AG04449 (cell line): ENCODE results near the gene DNMT3L.
A peak's percentile ranks its signal among the peaks of the same experiment; 100 is the strongest.
"Not testable (repeated sequence)": the region's sequence is repeated elsewhere in the genome, so short reads cannot be mapped to it uniquely, and the experiment has no call there.

Experiments
- CTCF ChIA-PET: fragments of 350-600 bp; formaldehyde crosslinking; extraction: SDS; loops from one replicate; lab custom pipeline; 2021; ENCODE audit warnings: antibody characterized with exemption; lab: Yijun Ruan, JAX
- POLR2A ChIA-PET: fragments of 400-600, 350-600 bp; formaldehyde crosslinking; extraction: SDS; loops from one replicate; lab custom pipeline; 2020; ENCODE audit warnings: antibody characterized with exemption, inconsistent platforms; lab: Yijun Ruan, JAX
- DNase-seq: peaks from one replicate; pipeline ENCODE4 v3.0.0-alpha.2; 2010; ENCODE audit warnings: low read depth, low spot score
- H3K4me3 ChIP-seq: 2 replicates; pipeline ENCODE4 v1.5.1; 2011; ENCODE audit warnings: low read depth, mild to moderate bottlenecking, control low read depth, low read length
- CTCF ChIP-seq: IDR thresholded peaks from one replicate; pipeline ENCODE4 v1.5.1; 2011; ENCODE audit warnings: mild to moderate bottlenecking, moderate library complexity, low read length, control low read depth, inconsistent platforms; ENCODE audit not compliant: insufficient read depth; ENCODE audit errors: missing control alignments

The DNMT3L gene

GRCh38 chr21:44304011-44304616 lies 42.4 kb upstream of the DNMT3L start:
- H3K4me3 ChIP-seq, result no peak overlapping the region
- POLR2A ChIA-PET, result interaction anchor here (0.7 to 1.2 kb wide), 2 partner anchors 10 to 13 kb away, joined by 3 to 4 read pairs; no protein-coding TSS in a partner anchor
- CTCF ChIA-PET, result interaction anchor here (1.0 to 3.9 kb wide), 7 partner anchors 9 to 148 kb away, joined by 3 to 26 read pairs (median 4); no protein-coding TSS in a partner anchor
- no peak for DNase-seq
- TF ChIP-seq CTCF, result no peak

DNA sequence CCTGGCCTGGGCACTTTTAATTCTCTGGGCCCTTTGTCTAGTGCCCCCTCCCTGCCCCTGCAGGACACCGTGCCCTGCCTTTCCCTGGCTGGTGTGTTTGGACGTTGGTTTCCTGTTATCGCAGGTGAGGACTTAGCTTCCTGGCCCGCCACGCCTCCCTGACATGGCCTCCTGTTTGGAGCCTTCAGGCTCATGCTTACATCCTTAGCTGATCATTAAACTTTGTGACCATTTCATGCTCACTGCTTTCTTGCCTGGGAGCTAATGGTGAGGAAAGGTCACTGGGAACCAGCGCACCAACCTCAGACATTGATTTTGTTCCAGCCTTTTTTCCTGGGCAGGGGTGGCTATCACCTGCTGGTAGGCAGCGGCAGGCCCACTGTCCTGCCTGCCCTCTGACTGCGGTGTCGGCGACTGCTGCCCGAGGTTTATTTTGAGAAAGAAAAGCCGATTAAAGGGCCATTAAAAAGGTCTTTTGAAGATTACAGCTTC lies 41.8 kb upstream of the DNMT3L start:
- CTCF ChIA-PET, result interaction anchor here (1.0 to 3.9 kb wide), 5 partner anchors 8 to 149 kb away, joined by 3 to 26 read pairs (median 4); no protein-coding TSS in a partner anchor
- no peak overlapping the region for H3K4me3 ChIP-seq
- TF ChIP-seq CTCF, result no peak
- POLR2A ChIA-PET, result no interaction called here
- DNase-seq, result no peak

- H3K4me3 ChIP-seq, DNase-seq, POLR2A ChIA-PET: not testable (repeated sequence)
- CTCF ChIA-PET, result interaction anchor here (1.3 to 3.9 kb wide), 3 partner anchors 12 to 150 kb away, joined by 3 to 26 read pairs (median 4); no protein-coding TSS in a partner anchor
Measured at GRCh38 chr21:44302573-44303401, 41.1 kb upstream of the DNMT3L start.

GRCh38 chr21:44301961-44302406 lies 40.3 kb upstream of the DNMT3L start:
- no peak overlapping the region; the same call in 1 of the 2 replicates for H3K4me3 ChIP-seq
- no peak for DNase-seq

GRCh38 chr21:44301141-44301540 lies 39.4 kb upstream of the DNMT3L start:
- no peak for DNase-seq
- CTCF ChIA-PET, result interaction anchor here (1.2 kb wide), 1 partner anchor 28 kb away, joined by 3 read pairs; no protein-coding TSS in a partner anchor
- POLR2A ChIA-PET, result interaction anchor here (1.6 kb wide), 1 partner anchor 37 kb away, joined by 3 read pairs; the partner anchor contains the start of gene CFAP410
- peak overlapping the region; percentile 60 for H3K4me3 ChIP-seq
- no peak for TF ChIP-seq CTCF

More at GRCh38 chr21:44301961-44302406, 40.3 kb upstream of the DNMT3L start:
- TF ChIP-seq CTCF, result no peak
- ChIA-PET POLR2A (no interaction called here), CTCF (interaction anchor here (3.9 kb wide), 1 partner anchor 13 kb away, joined by 26 read pairs; no protein-coding TSS in a partner anchor)

- DNase-seq, result no peak
- no peak for TF ChIP-seq CTCF
- POLR2A ChIA-PET, result interaction anchor here (1.6 kb wide), 1 partner anchor 38 kb away, joined by 3 read pairs; the partner anchor contains the start of gene CFAP410
- CTCF ChIA-PET, result interaction anchor here (1.2 kb wide), 1 partner anchor 29 kb away, joined by 3 read pairs; no protein-coding TSS in a partner anchor
- H3K4me3 ChIP-seq, result peak overlapping the region; percentile 60
Measured at GRCh38 chr21:44300262-44300959, 38.7 kb upstream of the DNMT3L start.
